Measurements from ENCODE around the gene SHISA5.

The SHISA5 gene

DNA sequence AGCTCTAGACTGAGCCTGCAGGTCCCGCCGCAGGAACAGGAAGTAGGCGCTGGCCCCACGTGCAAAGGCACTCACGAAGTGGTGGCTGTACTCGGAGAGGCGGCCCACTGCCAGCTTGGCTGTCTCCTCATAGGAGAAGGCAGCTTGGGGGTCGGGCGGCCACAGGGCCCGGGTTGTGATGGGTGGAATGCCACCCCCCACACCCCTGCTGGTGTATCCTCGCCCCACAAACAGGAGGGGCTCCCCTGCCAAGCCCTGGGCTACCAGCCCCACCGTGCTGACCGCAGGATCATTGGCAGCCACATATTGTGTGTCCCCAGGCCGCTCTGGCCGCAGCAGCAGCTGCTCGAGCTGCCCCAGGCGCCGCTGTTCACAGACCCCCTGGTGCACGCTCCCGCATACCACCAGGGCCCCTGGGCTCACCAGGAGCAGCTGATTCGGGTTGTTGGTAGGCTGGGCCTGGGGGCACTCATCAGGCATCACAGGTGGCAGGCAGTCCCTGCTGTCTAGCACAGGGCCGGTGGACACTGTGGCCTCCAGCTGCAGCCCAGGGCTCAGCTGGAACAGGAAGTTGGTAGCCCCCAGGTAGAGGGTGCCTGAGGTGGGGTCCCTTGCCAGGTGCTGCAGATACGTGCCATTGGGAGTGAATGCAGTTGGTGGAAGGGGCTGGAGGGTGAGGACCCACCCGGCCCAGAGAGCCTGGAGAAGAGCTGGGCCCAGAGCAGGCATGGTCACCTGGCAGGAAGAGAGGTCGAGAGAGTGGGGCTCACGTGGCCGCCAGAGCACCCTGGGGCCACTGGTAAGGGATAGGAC, 79.9 kb downstream of the SHISA5 start:
- DNase-seq (ENCODE audit: low read depth) = no peak
- H3K4me3 ChIP-seq (ENCODE audit: control insufficient read depth, low read depth, low read length) = no peak overlapping the region
- TF ChIP-seq, protein P1, sequence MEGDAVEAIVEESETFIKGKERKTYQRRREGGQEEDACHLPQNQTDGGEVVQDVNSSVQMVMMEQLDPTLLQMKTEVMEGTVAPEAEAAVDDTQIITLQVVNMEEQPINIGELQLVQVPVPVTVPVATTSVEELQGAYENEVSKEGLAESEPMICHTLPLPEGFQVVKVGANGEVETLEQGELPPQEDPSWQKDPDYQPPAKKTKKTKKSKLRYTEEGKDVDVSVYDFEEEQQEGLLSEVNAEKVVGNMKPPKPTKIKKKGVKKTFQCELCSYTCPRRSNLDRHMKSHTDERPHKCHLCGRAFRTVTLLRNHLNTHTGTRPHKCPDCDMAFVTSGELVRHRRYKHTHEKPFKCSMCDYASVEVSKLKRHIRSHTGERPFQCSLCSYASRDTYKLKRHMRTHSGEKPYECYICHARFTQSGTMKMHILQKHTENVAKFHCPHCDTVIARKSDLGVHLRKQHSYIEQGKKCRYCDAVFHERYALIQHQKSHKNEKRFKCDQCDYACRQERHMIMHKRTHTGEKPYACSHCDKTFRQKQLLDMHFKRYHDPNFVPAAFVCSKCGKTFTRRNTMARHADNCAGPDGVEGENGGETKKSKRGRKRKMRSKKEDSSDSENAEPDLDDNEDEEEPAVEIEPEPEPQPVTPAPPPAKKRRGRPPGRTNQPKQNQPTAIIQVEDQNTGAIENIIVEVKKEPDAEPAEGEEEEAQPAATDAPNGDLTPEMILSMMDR (conservative IDR thresholded peaks at IDR 0.05; ENCODE audit: control insufficient read depth, insufficient read depth, low read depth, low read length) = no peak

- TF ChIP-seq, protein P1 (conservative IDR thresholded peaks at IDR 0.05; ENCODE audit: control insufficient read depth, insufficient read depth, low read depth, low read length) = no peak
- H3K4me3 ChIP-seq (ENCODE audit: control insufficient read depth, low read depth, low read length) = no peak overlapping the region
- DNase-seq (ENCODE audit: low read depth) = no peak
Observed at GRCh38 chr3:48423241-48423882, 80.6 kb downstream of the SHISA5 start.

GRCh38 chr3:48422681-48423080, 81.3 kb downstream of the SHISA5 start:
- DNase-seq (ENCODE audit: low read depth) = no peak
- TF ChIP-seq, protein P1 (conservative IDR thresholded peaks at IDR 0.05; ENCODE audit: control insufficient read depth, insufficient read depth, low read depth, low read length) = no peak
- H3K4me3 ChIP-seq (ENCODE audit: control insufficient read depth, low read depth, low read length) = no peak overlapping the region

- H3K4me3 ChIP-seq (ENCODE audit: control insufficient read depth, low read depth, low read length) = no peak overlapping the region
- TF ChIP-seq, protein P1 (conservative IDR thresholded peaks at IDR 0.05; ENCODE audit: control insufficient read depth, insufficient read depth, low read depth, low read length) = no peak
- no peak for DNase-seq (ENCODE audit: low read depth)
Observed at GRCh38 chr3:48422272-48422671, 81.7 kb downstream of the SHISA5 start.

GRCh38 chr3:48420561-48420960, 83.4 kb downstream of the SHISA5 start:
- H3K4me3 ChIP-seq (ENCODE audit: control insufficient read depth, low read depth, low read length) = no peak overlapping the region
- TF ChIP-seq, protein P1 (conservative IDR thresholded peaks at IDR 0.05; ENCODE audit: control insufficient read depth, insufficient read depth, low read depth, low read length) = no peak
- no peak for DNase-seq (ENCODE audit: low read depth)

DNA sequence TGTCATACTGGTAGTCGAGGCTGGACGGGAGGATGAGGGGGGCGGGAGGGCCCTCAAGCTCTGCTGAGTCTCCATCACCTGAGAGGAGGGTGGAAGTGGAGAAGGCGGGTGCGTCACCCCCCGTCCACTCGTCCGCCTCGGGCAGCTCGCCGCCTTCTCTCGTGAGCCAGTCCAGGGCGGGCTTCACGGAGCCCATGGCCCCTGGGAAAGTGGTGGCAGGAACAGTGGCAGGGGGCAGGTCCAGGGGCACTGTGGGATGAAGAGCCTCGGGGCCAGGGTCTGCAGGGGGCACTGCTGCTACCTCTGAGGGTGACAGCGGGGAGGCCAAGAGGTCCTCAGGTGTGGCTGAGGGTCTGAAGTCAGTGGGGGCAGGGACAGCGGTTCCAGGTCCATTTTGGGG, 84.4 kb downstream of the SHISA5 start:
- TF ChIP-seq, protein P1 (conservative IDR thresholded peaks at IDR 0.05; ENCODE audit: control insufficient read depth, insufficient read depth, low read depth, low read length) = no peak
- no peak for DNase-seq (ENCODE audit: low read depth)
- no peak overlapping the region for H3K4me3 ChIP-seq (ENCODE audit: control insufficient read depth, low read depth, low read length)

Measured in fibroblast of mammary gland (primary cell).